Measurements from ENCODE around the gene SLC25A33. TPM values are rescaled to one million over a fixed set of nuclear protein-coding genes. Genes with fewer than 3 reads are reported as not detected.
"Not testable (repeated sequence)": the region's sequence is repeated elsewhere in the genome, so short reads cannot be mapped to it uniquely, and the experiment has no call there.

The SLC25A33 gene
- total and polyA plus RNA-seq, 2 donors, result 2.8 to 3.7 TPM

DNA sequence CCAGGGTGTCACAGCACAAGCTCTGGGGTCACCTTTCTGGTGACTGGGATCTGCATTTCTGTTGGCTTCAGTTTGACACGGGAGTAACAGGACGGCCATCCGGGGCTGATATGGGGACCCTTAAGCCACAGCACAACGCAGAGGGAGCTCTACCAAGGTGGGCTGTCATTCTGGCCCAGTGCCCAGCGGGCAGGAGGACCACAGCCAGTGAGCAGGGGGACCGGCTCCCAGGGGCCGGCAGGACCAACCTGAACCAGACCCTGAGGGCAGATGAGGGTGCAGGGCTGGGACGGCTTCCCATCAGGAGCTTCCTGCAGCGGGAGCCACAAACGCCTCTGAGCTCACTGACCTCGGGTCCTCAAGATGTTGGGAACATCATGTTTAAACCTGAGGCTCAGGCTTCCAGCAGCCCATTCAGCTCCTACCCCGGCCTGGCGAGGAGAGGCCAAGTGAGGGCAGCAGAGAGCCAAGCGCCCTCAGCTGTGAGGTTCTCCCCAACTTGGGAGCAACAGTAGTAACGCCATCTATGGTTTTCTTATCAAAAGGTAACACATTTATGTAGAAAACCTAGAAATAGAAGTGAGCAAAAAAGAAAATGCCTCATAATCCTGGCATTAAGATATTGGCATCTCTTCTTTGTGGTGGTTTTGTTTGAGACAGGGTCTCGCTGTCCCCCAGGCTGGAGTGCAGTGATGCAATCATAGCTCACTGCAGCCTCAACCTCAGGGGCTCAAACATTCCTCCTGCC is 76.2 kb downstream of the SLC25A33 start:
- Histone ChIP-seq H3K36me3 (ENCODE audit: insufficient read depth) (no peaks in the 10 kb centered on the region), H3K4me1 (ENCODE audit: insufficient read depth) (no peaks in the 10 kb centered on the region), H3K27ac (ENCODE audit: low read depth) (no peak overlapping the region), H3K4me3 (ENCODE audit: low read depth, low read length) (no peak overlapping the region)
- DNase-seq (ENCODE audit: extremely low spot score), result no peak
- 48% methylated on average over 16 of the region's 16 CpGs for WGBS

DNA sequence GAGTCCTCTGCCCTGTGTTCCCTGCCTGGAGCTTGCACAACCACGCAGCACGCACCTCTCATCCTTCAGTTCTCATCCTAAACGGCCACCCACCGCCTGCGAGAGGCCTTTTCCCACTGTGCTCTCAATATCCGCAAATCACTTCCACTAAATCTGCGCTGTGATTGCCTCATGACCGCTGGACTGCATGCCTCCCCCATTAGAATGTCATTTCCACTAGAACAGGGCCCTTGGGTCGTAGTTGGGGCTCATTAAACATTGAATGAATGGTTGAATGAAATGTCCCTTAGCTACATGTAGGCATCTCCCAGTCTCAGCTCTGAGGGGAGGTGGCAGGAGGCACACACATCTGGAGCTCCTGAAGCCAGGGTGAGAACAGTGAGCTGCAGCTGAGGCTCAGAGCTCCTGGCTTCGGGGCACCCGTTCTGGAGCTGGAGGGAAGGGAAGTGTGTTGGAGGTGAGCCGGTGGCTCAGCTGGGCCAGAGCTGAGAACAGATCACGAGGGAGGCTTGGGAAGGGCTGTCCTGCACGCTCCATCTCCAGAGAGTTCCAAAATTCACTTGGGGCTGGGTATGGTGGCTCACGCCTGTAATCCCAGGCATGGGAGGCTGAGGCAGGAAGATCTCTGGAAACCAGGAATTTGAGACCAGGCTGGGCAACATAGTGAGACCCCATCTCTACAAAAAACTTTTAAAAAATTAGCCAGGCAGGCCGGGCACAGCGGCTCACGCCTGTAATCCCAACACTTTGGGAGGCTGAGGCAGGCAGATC is 79.8 kb downstream of the SLC25A33 start:
- Histone ChIP-seq H3K4me3 (ENCODE audit: low read depth, low read length) (no peak overlapping the region), H3K27ac (ENCODE audit: low read depth) (no peak overlapping the region), H3K36me3 (ENCODE audit: insufficient read depth) (no peaks in the 10 kb centered on the region), H3K4me1 (ENCODE audit: insufficient read depth) (no peaks in the 10 kb centered on the region)
- WGBS, result 77% methylated on average over 18 of the region's 18 CpGs
- no peak for DNase-seq (ENCODE audit: extremely low spot score)

DNA sequence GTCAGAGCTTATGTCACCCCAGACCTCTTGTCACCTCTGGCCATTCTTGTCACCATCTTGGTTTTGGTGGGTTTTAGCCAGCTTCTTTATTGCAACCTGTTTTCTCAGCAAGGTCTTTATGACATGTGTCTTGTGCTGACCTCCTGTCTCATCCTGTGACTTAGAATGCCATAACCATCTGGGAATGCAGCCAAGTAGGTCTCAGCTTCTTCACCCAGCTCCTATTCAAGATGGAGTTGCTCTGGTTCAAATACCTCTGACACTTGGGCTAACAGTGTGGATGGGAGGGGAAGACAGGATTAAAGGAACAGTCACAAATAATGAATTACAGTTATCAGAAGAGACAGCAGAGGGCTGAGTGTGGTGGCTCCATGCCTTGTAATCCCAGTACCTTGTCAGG is 81.8 kb downstream of the SLC25A33 start:
- Histone ChIP-seq H3K36me3 (ENCODE audit: insufficient read depth) (no peaks in the 10 kb centered on the region), H3K4me3 (ENCODE audit: low read depth, low read length) (no peak overlapping the region), H3K4me1 (ENCODE audit: insufficient read depth) (no peaks in the 10 kb centered on the region), H3K27ac (ENCODE audit: low read depth) (no peak overlapping the region)
- DNase-seq (ENCODE audit: extremely low spot score), result no peak

DNA sequence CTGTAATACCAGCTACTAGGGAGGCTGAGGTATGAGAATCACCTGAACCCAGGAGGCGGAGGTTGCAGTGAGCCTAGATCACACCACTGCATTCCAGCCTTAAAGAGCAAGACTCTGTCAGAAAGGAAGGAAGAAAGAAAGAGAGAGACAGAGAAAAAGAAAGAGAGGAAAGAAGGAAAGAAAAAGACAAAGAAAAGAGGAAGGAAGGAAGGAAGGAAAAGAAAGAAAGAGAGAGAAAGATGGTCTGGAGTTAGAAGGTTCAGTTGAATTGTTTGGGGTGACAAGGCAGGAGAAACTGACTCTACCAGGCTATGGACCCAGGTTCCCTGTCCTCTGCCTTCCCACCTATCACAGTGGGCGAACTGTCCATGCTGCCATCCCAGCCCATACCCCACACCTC is 84.8 kb downstream of the SLC25A33 start:
- H3K4me3 ChIP-seq (ENCODE audit: low read depth, low read length), result no peak overlapping the region
- 93% methylated on average over 2 of the region's 2 CpGs for WGBS
- H3K4me1 ChIP-seq (ENCODE audit: insufficient read depth), result no peaks in the 10 kb centered on the region
- no peak for DNase-seq (ENCODE audit: extremely low spot score)
- H3K27ac ChIP-seq (ENCODE audit: low read depth), result no peak overlapping the region
- H3K36me3 ChIP-seq (ENCODE audit: insufficient read depth), result no peaks in the 10 kb centered on the region

DNA sequence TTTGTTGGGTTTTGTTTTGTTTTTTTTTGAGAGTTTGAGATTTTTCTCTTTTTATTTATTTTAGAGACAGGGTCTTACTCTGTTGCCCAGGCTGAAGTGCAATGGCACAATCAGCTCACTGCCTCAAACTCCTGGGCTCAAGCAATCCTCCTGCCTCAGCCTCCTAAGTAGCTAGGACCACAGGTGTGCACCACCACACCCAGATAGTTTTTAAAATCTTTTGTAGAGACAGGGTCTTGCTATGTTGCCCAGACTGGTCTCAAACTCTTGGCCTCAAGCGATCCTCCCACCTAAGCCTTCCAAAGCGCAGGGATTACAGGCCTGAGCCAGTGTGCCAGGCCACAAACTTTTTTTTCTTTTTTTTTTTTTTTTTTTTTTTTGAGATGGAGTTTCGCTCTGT is 85.8 kb downstream of the SLC25A33 start:
- not testable (repeated sequence) for DNase-seq (ENCODE audit: extremely low spot score); H3K27ac ChIP-seq (ENCODE audit: low read depth); H3K36me3 ChIP-seq (ENCODE audit: insufficient read depth); H3K4me3 ChIP-seq (ENCODE audit: low read depth, low read length); H3K4me1 ChIP-seq (ENCODE audit: insufficient read depth)
- 96% methylated on average over 3 of the region's 3 CpGs for WGBS

DNA sequence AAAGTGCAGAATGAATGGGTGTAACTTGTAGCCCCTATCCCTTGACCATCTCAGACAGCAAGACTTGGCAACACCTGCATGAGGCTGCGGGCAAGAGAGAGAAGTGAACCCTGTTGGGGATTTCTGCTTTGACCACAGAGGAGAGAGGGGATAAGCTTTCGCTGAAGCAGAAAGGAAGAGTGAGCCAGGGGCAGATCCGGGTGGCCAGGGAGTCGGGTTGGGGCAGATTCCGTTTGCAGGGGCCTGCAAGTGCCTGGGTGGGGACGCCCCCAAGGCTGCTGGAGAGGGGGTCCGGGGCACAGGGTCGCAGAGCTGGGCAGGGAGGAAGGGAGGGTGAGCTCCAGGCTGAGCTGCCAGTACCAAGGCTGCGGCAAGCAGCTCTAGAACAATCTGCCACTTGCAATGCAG is 86.9 kb downstream of the SLC25A33 start:
- H3K4me3 ChIP-seq (ENCODE audit: low read depth, low read length), result no peak overlapping the region
- no peak overlapping the region for H3K27ac ChIP-seq (ENCODE audit: low read depth)
- WGBS, result 81% methylated on average over 9 of the region's 9 CpGs
- no peak for DNase-seq (ENCODE audit: extremely low spot score)
- H3K4me1 ChIP-seq (ENCODE audit: insufficient read depth), result no peaks in the 10 kb centered on the region
- no peaks in the 10 kb centered on the region for H3K36me3 ChIP-seq (ENCODE audit: insufficient read depth)

DNA sequence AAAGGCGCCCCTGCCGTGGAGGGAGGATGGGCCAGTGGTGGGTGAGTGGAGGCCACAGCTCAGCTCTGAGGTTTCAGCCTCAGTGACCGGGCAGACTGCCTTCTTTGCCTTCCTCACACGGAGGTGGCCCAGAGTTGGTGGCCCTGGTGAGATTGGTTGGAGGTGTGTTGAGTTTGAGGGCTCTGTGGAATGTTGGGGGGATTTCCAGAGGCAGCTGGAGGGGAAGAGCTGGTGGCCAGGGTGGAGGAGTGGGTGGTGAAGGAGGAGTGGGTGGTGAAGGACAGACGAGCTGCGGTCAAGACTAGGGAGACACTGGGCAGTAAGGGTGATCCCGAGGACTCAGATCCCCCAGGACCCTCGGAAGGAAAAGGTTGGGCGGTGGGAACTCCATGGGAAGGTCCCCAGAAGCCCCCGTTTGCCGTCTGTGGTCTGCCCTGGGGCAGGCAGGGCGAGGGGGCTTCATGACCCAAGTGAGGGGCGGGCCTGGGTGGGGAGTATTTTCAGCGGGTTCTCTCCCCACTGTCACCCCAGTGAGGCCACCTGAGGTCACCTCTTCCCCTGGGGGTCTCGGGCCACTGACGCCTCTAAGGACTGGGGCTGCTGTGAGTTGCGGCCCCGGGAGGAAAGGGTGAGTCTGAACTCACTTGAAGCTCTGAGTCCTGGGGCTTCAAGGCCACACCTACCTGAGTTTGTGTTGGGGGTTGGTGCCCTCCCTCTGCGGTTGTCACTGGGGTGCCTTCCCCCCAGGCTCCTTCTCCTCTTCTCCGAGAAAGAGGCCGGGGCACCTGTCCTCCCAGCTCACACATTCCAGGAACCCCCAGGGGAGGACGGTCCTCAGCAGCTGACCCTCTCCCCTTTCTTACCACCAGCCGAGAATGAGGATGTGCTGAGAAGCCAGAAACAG is 89.5 kb downstream of the SLC25A33 start:
- no peak for DNase-seq (ENCODE audit: extremely low spot score)
- H3K4me3 ChIP-seq (ENCODE audit: low read depth, low read length), result no peak overlapping the region

DNA sequence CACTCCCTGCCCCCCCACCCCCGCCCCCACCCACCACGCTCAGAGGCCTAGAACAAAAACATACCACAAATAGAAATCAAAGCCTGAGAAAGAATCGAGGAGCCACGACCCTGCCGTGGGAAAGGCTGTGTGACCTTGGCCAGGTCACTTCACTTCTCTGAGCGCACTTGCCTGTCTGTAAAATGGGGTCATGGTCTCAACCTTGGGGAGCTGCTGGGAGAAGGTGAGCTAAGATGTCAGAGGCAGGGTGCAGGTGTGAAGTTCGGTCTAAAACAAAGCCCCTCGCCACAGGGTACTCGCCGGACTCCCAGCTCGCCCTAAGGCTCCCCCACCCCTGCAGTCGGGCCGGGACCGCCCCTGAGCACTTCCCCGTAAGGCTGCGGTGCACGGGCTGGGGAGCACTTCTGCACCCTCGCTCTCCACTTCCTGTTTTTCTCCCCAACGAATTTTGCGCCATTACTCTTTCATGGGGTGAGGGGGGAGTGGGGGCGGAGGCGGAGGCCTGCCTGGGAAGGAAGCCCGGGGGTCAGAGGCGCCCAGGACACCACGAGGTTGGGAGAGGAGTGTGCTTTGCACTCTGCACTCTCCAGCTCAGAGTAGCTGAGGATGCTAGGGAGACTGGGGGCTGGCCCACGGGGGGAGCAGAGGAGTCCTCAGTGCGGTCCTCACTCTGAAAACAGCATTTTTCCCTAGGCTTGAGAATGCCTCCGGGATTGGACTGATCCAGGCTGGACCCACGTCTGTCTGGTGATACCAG is 90.4 kb downstream of the SLC25A33 start:
- WGBS, result 54% methylated on average over 29 of the region's 29 CpGs
- H3K4me3 ChIP-seq (ENCODE audit: low read depth, low read length), result no peak overlapping the region
- no peak for DNase-seq (ENCODE audit: extremely low spot score)
- no peaks in the 10 kb centered on the region for H3K36me3 ChIP-seq (ENCODE audit: insufficient read depth)
- H3K4me1 ChIP-seq (ENCODE audit: insufficient read depth), result no peaks in the 10 kb centered on the region
- no peak overlapping the region for H3K27ac ChIP-seq (ENCODE audit: low read depth)

More for the DNA sequence above, 89.5 kb downstream of the SLC25A33 start:
- Histone ChIP-seq H3K36me3 (ENCODE audit: insufficient read depth) (no peaks in the 10 kb centered on the region), H3K27ac (ENCODE audit: low read depth) (no peak overlapping the region), H3K4me1 (ENCODE audit: insufficient read depth) (no peaks in the 10 kb centered on the region)
- 79% methylated on average over 23 of the region's 23 CpGs for WGBS

DNA sequence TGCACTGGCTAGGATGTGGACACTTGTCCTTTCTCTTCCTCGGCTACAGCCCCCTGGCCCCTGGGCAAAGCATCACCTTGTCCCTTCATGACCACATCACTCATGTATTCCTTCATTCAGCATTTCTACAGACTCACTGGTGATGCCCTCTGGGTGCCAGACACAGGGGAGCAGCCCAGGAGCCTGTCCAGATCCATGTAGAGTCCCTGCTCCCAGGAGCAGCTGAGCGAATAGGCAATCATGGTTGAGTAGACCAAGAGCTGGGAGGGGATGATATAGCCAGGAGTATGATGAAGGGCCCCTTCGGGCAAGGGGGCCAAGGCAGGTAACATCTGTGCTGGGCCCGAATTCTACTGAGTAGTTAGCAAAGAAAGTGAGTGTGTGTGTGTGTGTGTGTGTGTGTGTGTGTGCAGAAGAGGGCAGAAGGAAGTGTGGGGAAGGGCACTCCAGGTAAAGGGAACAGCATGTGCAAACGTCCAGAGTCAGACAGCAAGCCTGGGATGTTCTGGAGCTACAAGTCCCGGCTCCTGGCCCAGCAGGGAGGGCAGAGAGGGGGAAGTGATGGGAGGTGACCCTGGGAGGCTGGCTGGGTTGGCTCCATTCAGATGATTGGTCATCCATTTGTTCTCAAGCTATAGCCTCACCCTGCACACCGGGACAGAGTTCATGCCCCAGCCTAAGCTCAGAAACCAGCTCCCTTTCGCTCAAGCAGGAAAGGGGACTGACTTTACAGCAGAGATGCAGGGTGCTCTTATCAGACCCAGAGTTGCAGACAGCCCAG is 91.3 kb downstream of the SLC25A33 start:
- 75% methylated on average over 8 of the region's 8 CpGs for WGBS
- Histone ChIP-seq H3K4me1 (ENCODE audit: insufficient read depth) (no peaks in the 10 kb centered on the region), H3K27ac (ENCODE audit: low read depth) (no peak overlapping the region), H3K36me3 (ENCODE audit: insufficient read depth) (no peaks in the 10 kb centered on the region), H3K4me3 (ENCODE audit: low read depth, low read length) (no peak overlapping the region)
- no peak for DNase-seq (ENCODE audit: extremely low spot score)

DNA sequence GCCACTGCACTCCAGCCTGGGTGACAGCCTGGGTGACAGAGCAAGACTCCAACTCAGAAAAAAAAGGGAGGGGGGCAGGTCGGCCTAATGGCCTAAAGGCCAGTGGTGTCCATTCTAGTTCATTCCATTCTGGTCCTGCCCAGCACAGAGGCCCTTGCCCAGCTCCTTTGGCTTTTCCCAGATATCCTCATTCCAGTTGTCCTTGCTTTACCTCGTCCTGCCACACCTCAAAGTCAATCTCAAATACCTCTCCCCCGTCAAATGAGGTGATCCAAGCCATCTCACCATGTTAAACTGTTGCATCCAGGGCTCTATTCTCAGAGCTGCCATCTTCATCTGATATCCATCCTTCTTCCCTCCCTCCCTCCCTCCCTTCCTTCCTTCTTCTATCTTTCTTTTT is 92.3 kb downstream of the SLC25A33 start:
- 89% methylated on average over 3 of the region's 3 CpGs for WGBS
- Histone ChIP-seq H3K4me3 (ENCODE audit: low read depth, low read length) (no peak overlapping the region), H3K36me3 (ENCODE audit: insufficient read depth) (no peaks in the 10 kb centered on the region), H3K4me1 (ENCODE audit: insufficient read depth) (no peaks in the 10 kb centered on the region), H3K27ac (ENCODE audit: low read depth) (no peak overlapping the region)
- no peak for DNase-seq (ENCODE audit: extremely low spot score)

DNA sequence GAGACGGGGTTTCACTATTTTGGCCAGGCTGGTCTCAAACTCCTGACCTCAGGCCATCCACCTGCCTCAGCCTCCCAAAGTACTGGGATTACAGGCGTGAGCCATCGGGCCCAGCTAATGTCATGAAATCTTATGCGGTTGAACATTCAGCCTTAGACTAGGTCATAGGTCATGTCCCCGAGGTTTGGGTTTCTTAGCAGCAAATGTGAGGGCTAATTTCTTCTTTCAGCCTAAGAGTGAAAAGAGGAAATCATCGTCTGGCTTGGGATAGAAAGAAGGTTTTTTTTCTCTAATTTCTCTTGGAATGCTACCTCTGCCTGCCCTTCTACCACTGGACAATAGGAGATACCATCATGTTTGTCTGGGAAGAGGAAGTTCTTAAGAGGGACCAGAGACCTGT is 94.2 kb downstream of the SLC25A33 start:
- WGBS, result 86% methylated on average over 6 of the region's 6 CpGs
- no peak for DNase-seq (ENCODE audit: extremely low spot score)
- no peak overlapping the region for H3K27ac ChIP-seq (ENCODE audit: low read depth)
- H3K36me3 ChIP-seq (ENCODE audit: insufficient read depth), result no peaks in the 10 kb centered on the region
- H3K4me3 ChIP-seq (ENCODE audit: low read depth, low read length), result no peak overlapping the region
- H3K4me1 ChIP-seq (ENCODE audit: insufficient read depth), result no peaks in the 10 kb centered on the region

DNA sequence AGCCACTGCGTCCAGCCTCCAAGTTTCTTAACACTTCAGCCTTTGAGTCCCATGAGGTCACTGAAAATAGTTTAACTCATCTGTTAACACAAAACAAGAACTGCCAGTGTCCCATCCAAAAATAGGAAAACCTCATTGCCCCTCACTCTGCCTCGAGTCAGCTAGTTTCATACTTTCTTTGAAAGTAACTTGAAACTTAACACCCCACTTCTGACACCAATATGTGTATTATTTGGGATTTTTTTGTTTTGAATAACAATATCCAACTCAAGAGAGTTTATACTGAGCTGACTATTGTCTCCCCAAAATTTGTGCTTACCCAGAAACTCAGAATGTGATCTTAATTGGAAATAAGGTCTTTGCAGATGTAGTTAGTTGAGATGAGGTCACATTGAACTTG is 95.3 kb downstream of the SLC25A33 start:
- Histone ChIP-seq H3K27ac (ENCODE audit: low read depth) (no peak overlapping the region), H3K4me3 (ENCODE audit: low read depth, low read length) (no peak overlapping the region), H3K36me3 (ENCODE audit: insufficient read depth) (no peaks in the 10 kb centered on the region), H3K4me1 (ENCODE audit: insufficient read depth) (no peaks in the 10 kb centered on the region)
- 76% methylated on average over 2 of the region's 2 CpGs for WGBS
- DNase-seq (ENCODE audit: extremely low spot score), result no peak
